Globus pallidus (tissue), 1 donor: ENCODE results near the gene ALDH1B1.

ENCODE experiments used
- DNase-seq: peaks from one replicate; pipeline ENCODE4 v3.0.0-alpha.2; 2015; ENCODE audit warnings: low spot score

Gene ALDH1B1

GRCh38 chr9:38392235-38393127, at the start of gene ALDH1B1:
Gene ALDH1B1, plus strand, starts transcription at chr9:38392702. Its CDS starts 3,047 bp downstream, at chr9:38395749.
- peak; percentile 80 for DNase-seq

- DNase-seq, result no peak
Measured at GRCh38 chr9:38343037-38343436, 49.5 kb upstream of the ALDH1B1 start.

- no peak for DNase-seq
Measured at GRCh38 chr9:38343552-38343951, 49.0 kb upstream of the ALDH1B1 start.

- no peak for DNase-seq
Measured at GRCh38 chr9:38344566-38345324, 47.8 kb upstream of the ALDH1B1 start.

GRCh38 chr9:38345851-38346755, 46.4 kb upstream of the ALDH1B1 start:
- no peak for DNase-seq

- no peak for DNase-seq
Measured at GRCh38 chr9:38346811-38347210, 45.7 kb upstream of the ALDH1B1 start.

- no peak for DNase-seq
Measured at GRCh38 chr9:38347271-38347671, 45.2 kb upstream of the ALDH1B1 start.

- DNase-seq, result no peak
Measured at GRCh38 chr9:38347946-38348345, 44.6 kb upstream of the ALDH1B1 start.

GRCh38 chr9:38350529-38350928, 42.0 kb upstream of the ALDH1B1 start:
- DNase-seq, result no peak

GRCh38 chr9:38352530-38353328, 39.8 kb upstream of the ALDH1B1 start:
- no peak for DNase-seq

- no peak for DNase-seq
Measured at GRCh38 chr9:38355115-38355514, 37.4 kb upstream of the ALDH1B1 start.

GRCh38 chr9:38355517-38356120, 36.9 kb upstream of the ALDH1B1 start:
- no peak for DNase-seq

- no peak for DNase-seq
Measured at GRCh38 chr9:38356851-38357250, 35.7 kb upstream of the ALDH1B1 start.

GRCh38 chr9:38357350-38358114, 35.0 kb upstream of the ALDH1B1 start:
- no peak for DNase-seq

GRCh38 chr9:38358390-38359296, 33.9 kb upstream of the ALDH1B1 start:
- DNase-seq, result no peak

- no peak for DNase-seq
Measured at GRCh38 chr9:38359297-38359653, 33.2 kb upstream of the ALDH1B1 start.

- DNase-seq, result no peak
Measured at GRCh38 chr9:38359689-38360385, 32.7 kb upstream of the ALDH1B1 start.

- no peak for DNase-seq
Measured at GRCh38 chr9:38360839-38361472, 31.5 kb upstream of the ALDH1B1 start.
